SHP77 treated with DMSO at 0.1 percent for 48 hours (cell line): ENCODE data around the gene NAT9.

Experiments used
- DNase-seq: peaks from one replicate; lab custom pipeline; 2025; lab: John Stamatoyannopoulos, UW

The NAT9 gene

GRCh38 chr17:74744714-74745547, 31.2 kb downstream of the NAT9 start:
- DNase-seq: peak; percentile 67

GRCh38 chr17:74744349-74744713, 31.8 kb downstream of the NAT9 start:
- DNase-seq: no peak

- no peak for DNase-seq
These were observed 32.4 kb downstream of the NAT9 start for GRCh38 chr17:74743755-74744154.

- DNase-seq: no peak
These were observed 33.1 kb downstream of the NAT9 start for GRCh38 chr17:74742978-74743545.

- DNase-seq: no peak
These were observed 34.0 kb downstream of the NAT9 start for GRCh38 chr17:74742153-74742515.

GRCh38 chr17:74740641-74741387, 35.3 kb downstream of the NAT9 start:
- DNase-seq: no peak

- no peak for DNase-seq
These were observed 36.0 kb downstream of the NAT9 start for GRCh38 chr17:74740173-74740572.

- no peak for DNase-seq
These were observed 36.8 kb downstream of the NAT9 start for GRCh38 chr17:74739227-74739831.

GRCh38 chr17:74738051-74738996, 37.8 kb downstream of the NAT9 start:
- peak; percentile 47 for DNase-seq

- no peak for DNase-seq
These were observed 38.7 kb downstream of the NAT9 start for GRCh38 chr17:74737299-74738050.

- DNase-seq: no peak
These were observed 39.4 kb downstream of the NAT9 start, which contains the start of gene RAB37 for GRCh38 chr17:74736513-74737298. Gene RAB37, plus strand, starts transcription at chr17:74737256. Its CDS starts 17 bp downstream, at chr17:74737273.

GRCh38 chr17:74734256-74734655, 41.9 kb downstream of the NAT9 start:
- no peak for DNase-seq

- no peak for DNase-seq
These were observed 42.6 kb downstream of the NAT9 start for GRCh38 chr17:74733365-74734122.

- DNase-seq: no peak
These were observed 43.9 kb downstream of the NAT9 start for GRCh38 chr17:74732042-74732867.

- no peak for DNase-seq
These were observed 44.9 kb downstream of the NAT9 start for GRCh38 chr17:74731347-74731605.

- no peak for DNase-seq
These were observed 45.4 kb downstream of the NAT9 start for GRCh38 chr17:74730491-74731346.

- no peak for DNase-seq
These were observed 46.3 kb downstream of the NAT9 start for GRCh38 chr17:74729866-74730265.

- no peak for DNase-seq
These were observed 46.8 kb downstream of the NAT9 start for GRCh38 chr17:74729368-74729767.
